Activated CD8-positive, alpha-beta memory T cell treated with anti-CD3 and anti-CD28 coated beads, Interleukin-2, amount 50 U/mL, for 48 hours (primary cell): ENCODE data around the gene TMEM59.

Experiments
- DNase-seq: peaks from one replicate; pipeline ENCODE4 v3.0.0-alpha.2; 2020

Gene TMEM59

GRCh38 chr1:53979712-53980450 is 73.1 kb downstream of the TMEM59 start:
- DNase-seq, result no peak
